SK-MEL-5 (cell line): ENCODE results near the gene MYO16. TPM values are rescaled to one million over a fixed set of nuclear protein-coding genes. Genes with fewer than 3 reads are reported as not detected.

Experiments
- DNase-seq: peaks from one replicate; pipeline ENCODE4 v3.0.0-alpha.2; 2016; ENCODE audit warnings: low read depth, low spot score
- in situ Hi-C: cut with HindIII; loops from 2 replicates; pipeline ENCODE4 v1.10.0; 2016; ENCODE audit warnings: low sequenced_read_pairs, high pct_unique_total_duplicates, low pct_unique_long_range_greater_than_20kb
- polyA plus RNA-seq, 2 experiments: library from polyadenylated mRNA; depleted of rRNA; stranded (reverse); fragments of >200 nt; gene quantifications; 2 replicates each; pipeline ENCODE4 v1.2.3, GENCODE V29; 2015
- total RNA-seq: library from RNA; depleted of rRNA; stranded (reverse); fragments of >200 nt; shearing (Covaris generic); gene quantifications from 2 replicates; pipeline ENCODE4 v1.2.3, GENCODE V29; 2014; rRNA removed

MYO16 gene
- total RNA-seq: 0.18 and 0.19 TPM in 2 replicates
- polyA plus RNA-seq (2015; cell fraction: cytosol; rRNA removed): 0.03 and 0.32 TPM in 2 replicates
- 0.14 TPM in 1 of 2 replicates, not detected in the other for polyA plus RNA-seq (2015; cell fraction: nucleus; rRNA removed)

DNA sequence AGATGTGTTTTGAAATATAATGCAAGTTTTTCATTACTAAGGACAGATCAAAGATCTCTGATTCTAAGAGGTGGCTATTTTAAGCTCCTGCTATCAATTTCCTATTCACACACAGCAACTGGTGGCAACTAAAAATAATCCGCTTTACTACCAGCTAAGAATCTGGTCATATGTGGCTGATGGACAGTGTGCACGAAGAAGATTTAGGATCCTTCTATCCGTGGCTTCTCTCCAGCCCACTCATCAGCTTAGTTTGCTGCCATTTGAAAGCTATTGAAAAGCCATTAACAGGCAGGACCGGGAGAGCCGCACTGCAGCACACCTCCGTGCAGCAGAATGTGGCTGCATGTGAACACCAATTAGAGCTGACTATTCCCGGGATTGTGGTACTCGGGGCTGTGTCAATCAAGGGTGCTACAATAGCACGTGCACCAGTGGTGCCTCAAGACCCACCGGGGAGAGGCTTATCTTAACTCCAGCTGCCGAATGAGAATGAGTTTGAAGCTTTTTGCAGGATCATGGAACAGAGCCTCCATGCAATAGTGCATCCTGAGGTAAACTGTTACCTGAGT lies at the start of gene MYO16:
Gene MYO16 (plus strand): TSS at position 431 of the 572 bp plus-strand sequence. CDS start 234 bp downstream, outside the sequence.
- no peak for DNase-seq
- in situ Hi-C loops: no loop called here

DNA sequence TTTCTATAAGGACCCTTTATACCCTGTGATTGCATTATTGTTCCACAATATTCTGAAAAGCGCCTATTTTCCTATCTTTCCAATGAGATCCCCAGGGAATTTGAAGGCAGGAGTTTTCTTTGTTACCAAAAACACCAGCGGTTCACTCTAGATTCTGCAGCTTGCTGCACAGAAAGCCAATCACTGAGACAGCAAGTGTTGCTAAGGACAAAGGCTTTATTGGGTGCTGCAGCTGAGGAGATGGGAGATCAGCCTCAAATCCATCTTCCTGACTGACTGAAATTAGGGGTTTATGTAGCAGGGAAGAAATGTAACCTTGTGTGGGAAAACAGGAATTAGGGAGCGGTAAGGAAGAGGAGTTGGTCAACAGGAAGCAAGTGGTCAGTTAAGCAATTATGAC lies 42.6 kb upstream of the MYO16 start:
- in situ Hi-C loops: no loop called here
- no peak for DNase-seq

DNA sequence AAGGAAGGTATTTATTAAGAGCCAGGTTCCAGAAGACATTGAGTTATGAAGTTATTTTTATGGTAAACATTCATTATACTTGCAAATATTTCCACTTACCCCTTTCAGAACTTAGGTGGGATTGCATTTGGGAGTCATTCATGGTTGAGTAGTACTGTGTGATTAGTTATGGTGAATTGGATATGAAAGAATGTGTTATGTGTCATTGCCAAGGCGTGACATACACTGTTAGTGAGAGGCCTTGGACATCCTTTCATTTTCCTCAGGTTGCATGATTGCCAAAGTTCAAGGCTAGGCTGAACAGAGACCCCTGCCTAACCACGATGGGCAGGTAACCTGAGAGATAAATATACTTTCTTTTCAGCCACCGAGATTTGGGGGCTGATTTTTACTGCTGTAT lies 40.9 kb upstream of the MYO16 start:
- DNase-seq: no peak
- in situ Hi-C loops: no loop called here

DNA sequence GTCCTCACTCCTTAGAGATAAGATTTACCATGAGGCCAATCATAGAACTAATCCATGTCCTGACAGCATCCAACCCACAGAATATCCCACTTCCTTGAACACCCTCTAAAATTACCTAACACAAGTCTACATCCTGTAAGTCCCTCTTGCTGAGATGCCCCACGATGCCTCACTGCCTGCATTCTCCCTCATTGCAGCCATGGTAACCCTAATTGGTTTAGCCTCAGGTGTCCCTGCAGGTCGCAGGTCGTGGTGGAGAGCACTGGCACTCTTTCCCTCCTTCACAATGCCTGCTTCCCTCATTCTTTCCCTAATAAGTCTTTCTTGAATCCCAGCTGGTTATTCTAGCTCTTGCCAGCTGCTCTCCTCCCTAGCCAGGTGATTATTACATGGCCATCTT lies 35.3 kb upstream of the MYO16 start:
- DNase-seq: no peak
- in situ Hi-C loops: no loop called here

DNA sequence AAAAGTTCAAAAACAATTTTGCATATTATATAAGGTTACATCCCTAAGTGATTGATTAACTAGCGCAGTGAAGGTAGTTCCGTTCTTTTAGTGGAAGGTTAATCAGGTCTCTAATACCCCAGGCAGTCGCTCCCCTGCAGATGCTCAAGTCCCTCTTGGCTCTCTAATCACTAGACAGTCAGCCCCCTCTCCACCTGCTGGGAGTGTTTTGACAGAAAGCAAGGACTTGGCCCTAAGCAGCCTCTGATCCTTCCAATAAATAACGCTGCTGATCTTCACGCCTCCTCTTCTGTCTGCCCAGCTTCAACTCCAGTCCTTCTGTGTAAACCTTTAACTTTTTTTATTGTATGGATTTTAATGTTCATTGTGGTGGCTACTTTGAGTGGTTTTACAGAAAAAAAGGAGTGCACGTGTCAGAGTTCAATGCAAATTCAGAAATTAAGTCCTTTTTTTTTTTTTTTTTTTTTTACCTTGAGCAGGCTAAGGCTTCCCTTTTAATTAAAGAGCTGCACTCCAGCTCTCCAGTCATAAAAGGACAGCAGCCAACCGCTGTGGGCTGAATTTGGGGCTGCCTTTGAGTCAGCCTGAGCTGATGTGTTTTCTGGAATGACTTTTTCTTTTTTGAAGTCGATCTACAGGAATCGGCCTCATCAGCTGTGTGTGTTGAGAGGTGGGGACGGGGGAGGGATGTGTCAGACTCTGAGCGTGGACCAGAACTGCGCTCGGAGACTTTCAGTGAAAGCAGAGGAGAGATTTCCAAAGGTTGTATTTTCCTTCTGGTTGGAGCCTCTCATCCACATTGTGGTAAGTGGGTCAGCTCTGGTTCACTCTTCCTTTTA lies 33.8 kb upstream of the MYO16 start:
- no peak for DNase-seq
- in situ Hi-C loops: no loop called here

DNA sequence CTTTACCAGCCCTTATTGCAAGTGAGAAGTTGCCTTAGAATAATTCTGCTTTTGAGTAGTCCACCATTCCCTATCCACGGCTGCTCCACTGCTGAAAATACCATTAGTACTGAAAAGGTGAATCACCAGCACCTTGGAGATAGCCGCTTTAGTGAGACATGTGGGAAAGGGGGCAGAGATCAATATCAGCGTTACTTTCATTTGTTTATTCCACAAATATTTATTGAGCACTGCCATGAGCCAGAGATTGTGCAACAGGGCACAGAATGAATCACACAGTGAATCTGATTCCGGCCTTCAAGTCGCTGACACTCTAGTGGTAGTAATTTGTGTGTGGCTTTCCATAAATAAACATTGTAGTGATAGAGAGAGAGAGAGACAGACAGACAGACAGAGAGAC lies 31.5 kb upstream of the MYO16 start:
- DNase-seq: no peak
- in situ Hi-C loops: no loop called here

DNA sequence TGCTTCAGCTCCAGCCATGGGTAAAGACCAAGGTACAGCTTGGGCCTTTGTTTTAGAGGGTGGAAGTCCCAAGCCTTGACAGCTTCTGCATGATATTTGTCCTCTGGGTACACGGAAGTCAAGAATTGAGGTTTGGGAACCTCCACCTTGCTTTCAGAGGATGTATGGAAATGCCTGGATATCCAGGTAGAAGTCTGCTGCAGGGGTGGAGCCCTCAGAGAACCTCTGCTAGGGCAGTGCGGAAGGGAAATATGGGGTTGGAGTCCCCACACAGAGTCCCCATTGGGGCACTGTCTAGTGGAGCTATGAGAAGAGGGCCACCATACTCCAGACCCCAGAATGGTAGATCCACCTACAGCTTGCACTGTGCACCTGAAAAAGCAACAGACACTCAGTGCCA lies 23.0 kb upstream of the MYO16 start:
- in situ Hi-C loops: no loop called here

DNA sequence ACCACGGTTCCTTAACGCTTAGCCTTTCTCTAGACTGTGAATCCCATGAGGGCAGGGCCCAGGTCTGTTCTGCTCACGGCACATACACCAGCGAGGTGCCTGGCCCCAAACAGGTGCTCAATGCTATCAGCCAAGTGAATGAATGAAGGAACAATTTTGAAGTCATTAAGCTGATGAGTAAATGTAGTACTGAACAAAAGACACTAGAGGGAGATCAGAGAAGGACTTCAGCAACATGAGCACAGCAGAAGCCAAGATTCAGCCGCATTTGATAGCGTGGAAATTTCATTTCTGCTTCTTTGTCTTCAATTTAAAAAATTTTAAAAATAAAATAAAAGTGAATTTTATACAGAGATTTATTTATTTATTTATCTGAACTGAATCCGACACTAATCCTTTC lies 20.1 kb upstream of the MYO16 start:
- in situ Hi-C loops: no loop called here
- DNase-seq: peak; percentile 65

More for the DNA sequence above, 23.0 kb upstream of the MYO16 start:
- DNase-seq: no peak

DNA sequence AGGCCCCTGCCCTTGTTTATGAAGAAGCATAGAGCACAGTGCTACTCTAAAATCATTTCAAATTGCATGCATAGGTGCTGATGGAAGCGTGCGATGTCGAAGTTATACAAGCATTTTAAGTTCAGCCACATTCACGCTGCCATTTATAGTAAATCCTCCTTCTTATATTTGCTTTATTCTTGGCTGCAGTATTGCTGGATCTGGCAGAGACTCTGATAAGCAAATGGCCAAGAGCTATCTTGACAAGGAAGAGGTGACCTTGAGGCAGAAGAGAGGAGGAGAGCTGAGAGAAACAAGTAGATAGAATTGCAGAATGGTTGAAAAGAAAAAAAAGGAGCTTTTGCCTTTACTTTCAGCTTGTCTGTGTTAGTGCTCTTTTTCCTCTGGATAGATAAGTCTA lies 18.9 kb upstream of the MYO16 start:
- DNase-seq: no peak
- in situ Hi-C loops: no loop called here

DNA sequence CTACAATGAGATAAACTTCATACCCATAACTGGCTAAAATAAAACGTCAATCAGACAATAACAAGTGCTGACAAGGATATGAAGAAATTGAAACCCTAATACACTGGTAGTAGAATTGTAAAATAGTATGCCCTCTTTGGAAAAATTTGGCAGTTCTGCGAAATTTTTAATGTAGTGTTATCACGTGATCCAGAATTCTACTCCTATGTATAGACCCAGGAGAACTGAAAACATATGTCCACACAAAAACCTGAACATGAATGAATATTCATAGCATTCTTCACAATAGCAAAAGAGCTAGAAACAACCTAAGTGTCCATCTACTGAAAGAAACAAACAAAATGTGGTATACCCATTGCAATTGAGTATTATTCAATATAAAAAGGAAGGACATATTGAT lies 14.2 kb upstream of the MYO16 start:
- DNase-seq: no peak
- in situ Hi-C loops: no loop called here

DNA sequence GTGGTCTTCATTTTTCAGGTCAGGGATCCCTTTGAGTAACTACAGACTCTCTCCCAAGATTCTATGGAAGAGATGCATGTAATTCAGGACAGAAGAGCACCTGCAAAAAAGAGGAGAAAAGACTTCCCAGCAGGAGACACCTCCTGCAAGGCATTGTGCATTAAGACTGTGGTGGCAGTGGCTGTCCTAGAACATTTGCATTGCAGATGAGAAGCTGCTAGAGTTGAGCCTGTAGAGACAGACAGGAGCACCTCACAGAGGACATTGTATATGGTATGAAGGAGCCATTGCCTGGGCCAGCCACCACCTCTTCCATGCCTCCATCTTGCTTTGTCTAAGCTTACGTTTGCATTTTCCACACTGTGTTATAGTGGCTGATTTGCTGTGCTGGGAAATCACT lies 11.2 kb upstream of the MYO16 start:
- DNase-seq: no peak
- in situ Hi-C loops: no loop called here

DNA sequence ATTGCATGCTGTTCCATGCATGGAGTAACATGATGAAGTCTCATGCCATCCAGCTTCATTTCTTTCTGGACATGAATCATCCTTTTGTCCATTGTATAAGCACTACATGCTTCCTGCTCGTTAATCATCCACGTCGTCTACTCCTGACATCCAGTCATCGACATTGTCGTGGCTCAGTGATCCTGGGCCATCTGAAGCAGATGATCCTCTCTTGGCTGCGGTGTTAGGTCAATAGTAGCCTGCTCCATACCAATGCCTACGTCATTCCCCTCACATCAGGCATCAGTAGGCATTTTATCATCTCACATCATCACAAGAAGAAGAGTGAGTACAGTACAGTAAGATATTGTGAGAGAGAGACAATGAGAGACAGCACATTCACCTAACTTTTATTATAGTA lies 7.9 kb upstream of the MYO16 start:
- in situ Hi-C loops: no loop called here
- peak; percentile 34 for DNase-seq

DNA sequence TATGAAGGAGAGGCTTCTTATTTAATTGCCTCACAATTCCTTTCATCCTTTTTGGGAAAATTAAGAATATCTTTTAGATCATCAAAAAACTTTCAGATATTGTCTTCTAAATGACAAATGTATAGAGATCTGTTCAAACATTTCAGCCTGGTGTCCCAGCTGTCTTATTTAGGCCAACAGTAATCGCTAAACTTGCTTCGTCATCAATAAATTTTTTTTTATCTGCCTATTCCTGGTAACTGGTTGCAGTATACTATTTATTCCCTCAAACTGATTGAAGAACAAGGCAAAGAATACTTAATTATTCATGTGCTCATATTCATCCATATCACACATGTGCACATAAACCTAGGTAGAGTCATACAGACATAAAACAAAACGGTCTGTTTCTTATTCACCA lies 5.3 kb upstream of the MYO16 start:
- in situ Hi-C loops: no loop called here
- no peak for DNase-seq

DNA sequence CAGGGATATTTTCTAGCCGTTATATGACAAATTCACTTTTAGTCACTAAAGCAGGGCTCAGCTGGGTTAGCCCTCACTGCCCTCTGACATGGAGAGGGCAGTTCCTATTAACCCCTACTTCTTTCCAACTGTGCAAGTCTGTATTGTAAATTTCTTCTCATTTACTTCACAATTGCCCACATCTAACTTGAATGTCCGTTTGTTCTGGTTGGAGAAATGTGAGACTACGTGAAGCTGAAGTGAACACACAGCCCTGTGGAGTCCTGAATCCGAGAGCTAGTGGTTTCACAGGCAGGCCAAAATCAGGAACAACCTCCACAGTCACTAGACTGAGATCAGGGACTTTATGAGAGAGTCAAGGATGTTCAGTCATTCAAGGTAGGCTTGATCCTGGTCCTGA lies 4.4 kb upstream of the MYO16 start:
- in situ Hi-C loops: no loop called here
- DNase-seq: no peak

DNA sequence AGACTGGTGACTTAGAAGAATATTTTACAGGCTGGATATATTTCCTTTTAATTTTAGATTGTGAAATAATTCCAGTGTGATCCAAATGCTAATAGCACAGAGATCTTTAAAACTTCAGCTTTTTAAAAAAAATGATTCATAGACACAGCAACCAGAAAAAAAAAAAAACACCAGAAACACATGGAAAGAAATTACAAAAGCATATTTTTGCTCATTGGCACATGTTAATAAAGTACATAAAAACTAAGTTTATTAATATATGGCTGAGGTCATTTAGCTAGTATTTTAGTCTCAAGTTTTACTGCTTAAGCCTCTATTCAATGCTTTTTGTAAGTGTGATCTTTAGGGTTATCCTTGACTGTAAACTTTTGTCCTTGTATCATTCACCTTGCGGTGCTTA lies 577 bp downstream of the MYO16 start:
- in situ Hi-C loops: no loop called here

DNA sequence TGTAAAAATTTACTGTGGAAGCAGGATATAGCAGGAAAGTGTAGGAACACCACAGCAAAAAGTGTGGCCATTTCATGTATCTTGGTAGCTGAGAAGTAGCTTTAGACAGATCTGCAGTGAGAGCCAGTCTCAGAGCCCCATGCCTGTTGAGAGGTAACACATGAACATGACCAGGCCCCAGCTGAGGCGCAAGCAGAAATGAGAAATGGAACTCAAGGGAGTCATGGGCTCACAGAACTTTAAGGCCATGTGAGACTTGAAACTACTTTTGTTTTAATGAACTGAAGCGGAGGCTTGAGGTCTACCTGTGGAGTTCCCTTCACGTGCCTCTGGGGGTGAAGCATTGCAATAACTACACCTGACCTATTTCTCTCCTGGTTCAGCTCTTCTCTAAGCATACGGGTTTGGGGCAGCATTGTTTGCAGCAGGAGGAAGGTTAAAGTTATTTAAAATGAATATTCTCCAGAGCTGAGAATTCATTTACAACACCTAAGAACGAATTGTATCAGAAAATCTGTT lies 3.3 kb downstream of the MYO16 start:
- no peak for DNase-seq
- in situ Hi-C loops: no loop called here

More for the DNA sequence above, 577 bp downstream of the MYO16 start:
- DNase-seq: no peak

DNA sequence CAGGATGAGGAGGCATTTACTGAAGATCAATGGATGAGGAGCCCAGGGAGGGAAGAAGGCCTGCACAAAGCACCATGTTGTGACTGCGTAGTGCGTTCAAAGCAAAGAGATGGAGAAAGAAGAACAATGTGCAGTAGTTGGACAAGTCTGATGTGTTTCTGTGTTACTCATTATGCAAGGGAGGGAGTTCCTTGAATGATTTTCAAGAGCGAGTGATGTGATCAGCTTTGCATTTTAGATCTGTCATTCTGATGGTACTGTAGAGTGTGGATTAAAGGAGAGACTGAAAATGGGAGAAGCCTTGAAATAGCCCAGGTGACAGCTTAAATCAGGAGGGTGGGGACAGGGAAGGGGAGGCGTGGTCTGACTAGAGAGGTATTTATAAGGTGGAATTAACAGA lies 9.5 kb downstream of the MYO16 start:
- in situ Hi-C loops: no loop called here
- no peak for DNase-seq

DNA sequence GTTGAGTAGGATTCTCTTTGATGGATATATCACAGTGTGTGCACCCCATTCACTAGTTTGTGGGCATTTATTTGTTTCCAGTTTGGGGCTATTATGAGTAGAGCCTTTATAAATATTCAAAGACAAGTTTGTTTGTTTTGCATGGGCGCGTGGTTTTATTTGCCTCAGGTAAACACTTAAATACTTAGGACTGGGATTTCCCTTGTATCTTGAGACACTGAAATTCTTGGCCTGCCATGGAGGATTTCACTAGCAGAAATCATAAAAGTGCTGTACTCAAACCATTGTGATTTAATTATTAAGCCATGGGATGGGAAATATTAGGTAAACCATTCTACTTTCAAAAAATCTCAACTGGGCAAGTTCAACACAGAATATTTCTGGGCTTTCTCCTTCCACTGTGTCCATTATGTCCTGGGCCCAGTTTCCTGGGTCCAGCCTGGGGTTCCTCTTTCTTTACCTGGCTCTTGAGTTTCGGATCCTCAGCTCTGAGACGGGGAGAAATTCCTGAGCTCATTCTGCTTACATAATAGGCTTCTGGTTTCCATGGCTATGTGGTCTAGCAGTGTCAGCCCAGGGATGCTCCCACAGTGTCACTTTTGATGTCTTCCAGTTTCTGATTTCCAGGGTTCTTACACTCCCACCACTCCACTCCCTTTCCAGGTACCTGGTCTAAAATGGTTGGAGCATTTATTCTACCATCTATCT lies 14.4 kb downstream of the MYO16 start:
- no peak for DNase-seq
- in situ Hi-C loops: no loop called here
